Activated CD4-positive, alpha-beta T cell treated with anti-CD3 and anti-CD28 coated beads for 24 hours (primary cell): ENCODE data around the gene WDR86.

ENCODE experiments used
- DNase-seq, 2 donors: peaks; one replicate each; pipeline ENCODE4 v3.0.0-alpha.2; 2020; ENCODE audit warnings: low read depth in 2 of 2

WDR86 gene, protein sequence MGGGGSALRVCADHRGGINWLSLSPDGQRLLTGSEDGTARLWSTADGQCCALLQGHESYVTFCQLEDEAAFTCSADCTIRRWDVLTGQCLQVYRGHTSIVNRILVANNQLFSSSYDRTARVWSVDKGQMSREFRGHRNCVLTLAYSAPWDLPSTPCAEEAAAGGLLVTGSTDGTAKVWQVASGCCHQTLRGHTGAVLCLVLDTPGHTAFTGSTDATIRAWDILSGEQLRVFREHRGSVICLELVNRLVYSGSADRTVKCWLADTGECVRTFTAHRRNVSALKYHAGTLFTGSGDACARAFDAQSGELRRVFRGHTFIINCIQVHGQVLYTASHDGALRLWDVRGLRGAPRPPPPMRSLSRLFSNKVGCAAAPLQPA

DNA sequence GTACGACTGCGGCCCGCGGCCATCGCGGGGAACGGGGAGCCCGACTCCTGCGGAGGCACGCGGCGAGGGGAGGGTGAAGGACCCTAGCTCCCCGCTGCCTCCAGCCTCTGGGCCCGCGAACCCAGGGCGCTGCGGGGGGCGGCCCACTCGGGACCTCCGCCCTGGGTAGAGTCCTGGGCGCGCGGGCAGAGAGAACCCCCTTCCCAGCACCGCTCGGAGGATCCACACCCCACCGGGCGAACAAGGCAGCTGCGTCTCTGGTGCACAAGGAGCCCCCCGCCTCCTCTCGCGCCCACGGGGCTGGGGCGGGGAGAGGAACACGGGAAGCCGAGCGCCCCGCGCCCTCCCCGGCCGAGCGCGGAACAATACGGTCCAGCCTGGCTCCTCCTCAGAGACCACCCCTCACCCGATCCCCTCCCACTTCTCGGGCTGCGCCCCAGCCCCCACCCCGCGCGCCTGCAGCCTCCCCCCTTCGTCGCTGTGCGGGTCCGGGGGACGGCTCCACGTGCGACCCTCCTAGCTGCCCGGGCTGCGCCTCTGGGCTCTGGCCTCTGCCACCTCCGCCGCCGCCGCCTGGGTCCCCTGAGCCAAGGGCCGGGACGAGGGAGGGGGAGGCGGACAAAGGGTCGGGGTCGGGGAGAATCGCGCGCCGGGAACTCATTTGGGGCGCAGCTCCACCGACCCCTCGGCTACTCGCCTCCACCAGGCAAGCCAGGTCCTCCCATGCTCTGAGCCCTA, at the start of gene WDR86:
Gene WDR86, minus strand, starts transcription at position 372 of the 738 bp plus-strand sequence. CDS start 449 bp downstream, outside the sequence.
- no peak for DNase-seq

DNA sequence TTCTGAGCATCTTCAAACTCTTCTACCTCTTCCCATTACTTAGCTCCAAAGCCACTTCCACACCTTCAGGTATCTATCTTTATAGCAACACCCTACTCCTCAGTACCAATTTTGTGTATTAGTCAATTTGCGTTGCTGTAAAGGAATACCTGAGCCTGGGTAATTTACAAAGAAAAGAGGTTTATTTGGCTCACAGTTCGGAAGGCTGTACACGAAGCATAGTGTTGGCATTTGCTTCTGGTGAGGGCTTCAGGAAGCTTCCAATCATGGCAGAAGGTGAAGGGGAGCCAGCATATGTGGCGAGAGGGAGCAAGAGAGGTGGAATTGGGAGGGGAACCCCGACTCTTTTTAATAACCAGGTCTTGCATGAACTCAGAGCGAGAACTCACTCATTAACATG, 47.7 kb upstream of the WDR86 start:
- no peak for DNase-seq

DNA sequence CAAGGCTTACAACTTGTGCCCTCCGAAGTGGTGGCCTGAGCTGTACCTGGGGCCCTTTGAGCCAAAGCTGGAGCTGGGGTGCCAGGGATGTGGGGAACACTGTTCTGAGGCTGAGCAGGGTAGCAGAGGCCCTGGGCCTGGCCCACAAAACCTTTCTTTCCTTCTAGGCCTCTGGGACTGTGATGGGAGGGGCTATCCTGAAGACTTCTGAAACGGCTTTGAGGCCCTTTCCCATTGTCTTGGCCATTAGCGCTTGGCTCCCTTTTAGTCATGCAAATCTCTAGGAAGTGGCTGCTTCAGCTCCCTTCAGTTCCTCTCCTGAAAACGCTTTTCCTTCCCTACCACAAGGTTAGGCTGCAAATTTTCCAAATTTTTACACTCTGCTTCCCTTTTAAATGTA, 46.9 kb upstream of the WDR86 start:
- DNase-seq, result no peak

DNA sequence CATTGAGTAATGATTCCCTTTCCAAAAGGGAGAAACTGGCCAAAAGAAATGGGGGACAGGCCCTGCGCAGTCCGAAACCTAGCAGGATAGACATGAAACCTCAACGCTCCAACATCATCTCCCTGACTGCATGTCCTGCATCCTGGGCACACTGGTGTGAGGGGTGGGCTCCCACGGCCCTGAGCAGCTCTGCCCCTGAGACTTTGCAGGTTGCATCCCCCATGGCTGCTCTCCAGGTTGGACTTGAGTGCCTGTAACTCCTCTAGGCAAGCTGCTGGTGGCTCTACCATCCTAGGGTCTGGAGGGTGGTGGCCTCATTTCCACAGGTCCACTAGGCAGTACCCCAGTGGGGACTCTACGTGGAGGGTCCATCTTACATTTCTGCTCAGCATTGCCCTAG, 46.4 kb upstream of the WDR86 start:
- DNase-seq, result no peak

DNA sequence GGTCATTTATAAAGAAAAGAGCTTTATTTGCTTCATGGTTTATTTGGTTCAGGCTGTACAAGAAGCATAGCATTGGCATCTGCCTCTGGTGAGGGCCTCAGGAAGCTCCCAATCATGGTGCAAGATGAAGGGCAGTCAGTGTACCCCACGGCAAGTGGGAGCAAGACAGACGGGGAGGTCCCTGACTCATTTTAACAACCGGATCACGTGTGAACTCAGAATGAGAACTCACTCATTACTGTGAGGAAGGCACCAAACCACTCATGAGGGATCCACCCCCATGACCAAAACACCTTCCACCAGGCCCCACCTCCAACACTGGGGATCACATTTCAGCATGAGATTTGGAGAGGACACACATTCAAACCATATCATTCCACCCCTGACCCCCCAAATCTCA, 45.9 kb upstream of the WDR86 start:
- DNase-seq, result no peak

DNA sequence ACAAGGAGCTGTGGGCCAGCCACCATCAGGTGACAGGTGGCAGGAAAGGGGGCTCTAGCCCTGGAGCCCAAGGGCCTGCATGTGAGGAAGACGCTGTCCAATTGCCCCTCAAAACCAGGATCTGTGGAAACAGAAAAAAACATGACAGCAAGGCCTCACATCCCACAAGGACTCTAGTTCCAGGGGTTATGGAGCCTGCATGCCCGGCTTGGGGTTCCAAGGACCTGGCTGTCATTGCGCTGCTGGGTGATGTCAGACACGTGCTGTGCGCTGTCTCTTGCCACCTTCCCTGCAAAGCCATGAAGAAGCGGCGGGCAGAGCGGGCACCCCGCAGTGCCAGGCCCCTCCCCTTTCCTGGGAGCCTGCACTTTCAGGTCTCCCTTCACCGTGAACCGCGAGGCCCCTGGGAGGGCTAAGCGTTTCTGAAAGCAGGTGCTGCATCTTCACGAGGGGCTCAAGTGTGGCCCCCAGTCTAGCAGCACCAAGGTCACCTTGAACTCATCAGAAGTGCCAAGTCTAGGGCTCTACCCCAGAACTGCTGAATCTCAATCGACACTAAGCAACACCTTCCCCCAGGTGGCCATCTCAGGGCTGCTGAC, 45.2 kb upstream of the WDR86 start:
- no peak for DNase-seq

DNA sequence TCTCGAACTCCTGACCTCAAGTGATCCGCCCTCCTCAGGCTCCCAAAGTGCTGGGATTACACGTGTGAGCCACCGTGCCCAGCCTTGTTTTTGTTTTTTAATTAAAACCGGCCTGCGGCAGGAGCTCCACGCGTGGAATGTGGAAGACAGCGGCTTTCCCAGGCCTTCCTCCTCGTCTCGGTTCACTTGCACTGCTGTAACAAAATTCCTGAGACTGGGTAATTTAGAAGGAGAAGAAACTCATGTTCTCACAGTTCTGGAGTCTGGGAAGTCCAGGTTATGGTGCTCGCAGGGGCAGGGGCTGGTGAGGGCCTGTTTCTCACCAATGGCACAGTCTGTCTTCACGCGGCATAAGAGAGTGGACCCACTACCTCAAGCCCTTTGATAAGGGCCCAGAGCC, 44.5 kb upstream of the WDR86 start:
- DNase-seq, result no peak

DNA sequence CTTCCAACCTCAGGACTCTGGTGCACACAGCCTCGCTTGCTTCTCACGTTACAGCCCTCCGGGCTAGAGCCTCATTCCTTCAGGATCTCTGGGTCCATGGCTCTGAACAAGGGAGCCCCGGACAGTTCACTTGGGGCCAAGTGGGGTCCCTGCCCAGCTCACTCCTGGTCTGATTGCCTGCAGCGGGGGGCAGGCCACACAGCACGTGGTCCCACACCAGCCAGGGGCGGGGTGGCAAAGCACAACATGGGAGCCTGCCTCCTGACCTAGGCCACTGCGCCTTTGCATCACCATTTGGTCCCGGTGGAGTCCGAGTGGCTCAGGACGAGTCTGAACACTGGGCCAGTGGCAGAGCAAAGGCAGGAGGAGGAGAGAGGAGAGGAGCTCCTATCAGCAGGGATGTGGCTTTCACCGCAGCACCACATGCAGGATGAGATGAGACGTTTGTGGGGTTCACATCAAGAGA, 43.5 kb upstream of the WDR86 start:
- DNase-seq, result no peak

DNA sequence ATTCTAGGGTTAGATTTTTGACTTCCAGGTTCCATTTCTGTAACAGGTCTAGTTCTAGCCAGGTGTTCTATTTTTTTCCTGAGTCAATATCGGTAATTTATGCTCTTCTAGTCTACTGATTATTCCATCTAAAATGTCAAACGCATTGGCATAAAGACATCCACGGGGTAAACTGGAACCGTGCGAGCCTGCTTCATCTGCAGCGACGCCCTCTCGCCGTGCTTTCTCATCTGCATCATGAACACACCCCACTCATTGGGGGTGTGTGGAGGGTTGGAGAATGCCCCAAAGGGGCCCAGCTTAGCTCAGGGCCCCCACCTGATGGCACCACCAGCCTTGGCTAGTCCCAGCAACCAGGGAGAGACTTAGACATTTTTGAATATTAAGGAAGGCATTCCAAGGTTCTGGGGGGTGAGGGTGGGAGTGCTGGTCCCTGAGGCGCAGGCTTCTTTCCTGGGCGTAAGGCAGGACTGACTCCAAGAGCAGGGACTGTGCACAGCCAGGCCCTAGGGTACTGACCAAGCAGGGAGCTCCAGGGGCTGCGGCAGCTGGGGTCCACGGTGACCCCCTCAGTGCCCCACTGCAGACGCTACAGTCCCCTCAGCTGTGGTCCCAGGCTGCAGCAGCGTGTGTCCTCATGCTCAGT, 43.0 kb upstream of the WDR86 start:
- no peak for DNase-seq

DNA sequence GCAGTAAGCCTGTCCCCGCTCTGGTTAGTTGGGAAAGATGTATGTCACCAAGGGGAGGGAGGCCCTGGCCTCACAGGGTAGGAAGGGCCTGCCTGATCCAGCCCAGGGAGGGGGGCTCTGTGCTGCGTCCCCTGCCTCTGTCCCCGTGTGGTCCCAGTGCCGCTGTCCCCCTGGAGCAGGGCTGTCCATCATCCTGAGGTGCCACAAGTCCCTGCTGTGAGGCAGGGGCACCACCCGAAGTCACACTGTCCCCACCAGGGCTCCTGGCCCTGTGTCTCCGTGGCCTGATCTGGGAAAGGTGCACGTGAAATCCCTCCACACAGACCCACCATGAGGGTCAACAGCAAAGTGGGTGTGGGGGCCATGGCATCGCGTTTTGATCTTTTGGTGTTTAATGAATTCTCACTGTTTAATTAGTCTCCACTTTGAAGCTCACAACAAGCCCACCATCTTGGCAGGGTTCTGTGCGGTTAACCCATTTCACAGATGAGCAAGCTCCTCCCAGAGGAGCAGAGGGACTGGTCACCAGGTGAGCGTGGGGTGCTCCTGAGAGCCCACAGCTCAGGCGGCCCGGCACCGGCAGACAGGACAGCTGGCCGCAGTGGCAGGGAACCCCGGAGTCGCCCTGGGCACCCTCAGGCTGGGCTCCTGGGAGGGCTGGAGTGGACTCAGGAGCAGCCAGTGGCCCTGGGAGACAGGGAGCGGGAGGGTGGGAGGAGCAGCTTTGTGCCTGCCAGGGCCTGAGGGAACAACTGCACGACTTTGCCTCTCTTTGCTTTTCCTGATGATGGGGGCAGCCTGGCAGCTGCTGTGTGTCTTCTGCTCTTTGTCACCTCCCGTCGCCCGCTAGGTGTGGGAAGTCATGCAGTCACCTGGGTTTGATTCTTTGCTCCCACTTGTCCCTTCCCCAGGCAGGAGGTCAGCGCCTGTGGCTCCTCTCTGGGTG, 42.1 kb upstream of the WDR86 start:
- no peak for DNase-seq

DNA sequence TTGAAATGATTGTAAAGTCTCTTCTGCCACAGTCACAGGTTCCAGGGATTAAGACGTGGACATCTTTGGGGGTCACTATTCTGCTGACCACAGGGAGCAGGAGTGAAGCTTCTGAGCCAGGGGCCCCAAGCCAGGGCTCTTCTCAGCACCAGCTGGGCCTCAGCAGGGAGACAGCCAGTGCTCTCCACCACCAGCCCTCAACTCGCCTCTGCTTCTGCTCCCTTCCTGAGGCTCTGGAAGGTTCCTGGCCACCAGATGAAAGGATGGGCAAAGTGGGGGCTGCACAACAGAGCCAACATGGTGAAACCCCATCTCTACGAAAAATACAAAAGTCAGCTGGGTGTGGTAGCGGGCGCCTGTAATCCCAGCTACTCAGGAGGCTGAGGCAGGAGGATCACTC, 41.3 kb upstream of the WDR86 start:
- no peak for DNase-seq

DNA sequence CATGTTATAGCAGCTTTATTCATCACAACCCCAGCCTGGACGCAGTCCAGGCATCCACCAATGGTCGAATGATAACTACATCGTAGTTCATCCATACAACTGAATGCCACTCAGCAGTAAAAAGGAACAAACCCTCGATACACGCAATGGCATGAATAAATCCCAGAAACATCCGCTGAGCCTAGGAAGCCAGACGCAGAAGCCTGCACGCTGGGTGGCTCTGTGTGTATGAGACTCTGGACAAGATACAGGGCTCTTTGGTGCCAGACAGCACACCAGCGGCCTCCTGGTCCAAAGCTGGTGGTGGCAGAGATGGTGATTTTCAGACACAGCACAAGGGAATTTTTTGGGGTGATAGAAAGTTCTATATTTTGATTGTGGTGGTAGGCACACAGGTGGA, 40.2 kb upstream of the WDR86 start:
- DNase-seq, result no peak

DNA sequence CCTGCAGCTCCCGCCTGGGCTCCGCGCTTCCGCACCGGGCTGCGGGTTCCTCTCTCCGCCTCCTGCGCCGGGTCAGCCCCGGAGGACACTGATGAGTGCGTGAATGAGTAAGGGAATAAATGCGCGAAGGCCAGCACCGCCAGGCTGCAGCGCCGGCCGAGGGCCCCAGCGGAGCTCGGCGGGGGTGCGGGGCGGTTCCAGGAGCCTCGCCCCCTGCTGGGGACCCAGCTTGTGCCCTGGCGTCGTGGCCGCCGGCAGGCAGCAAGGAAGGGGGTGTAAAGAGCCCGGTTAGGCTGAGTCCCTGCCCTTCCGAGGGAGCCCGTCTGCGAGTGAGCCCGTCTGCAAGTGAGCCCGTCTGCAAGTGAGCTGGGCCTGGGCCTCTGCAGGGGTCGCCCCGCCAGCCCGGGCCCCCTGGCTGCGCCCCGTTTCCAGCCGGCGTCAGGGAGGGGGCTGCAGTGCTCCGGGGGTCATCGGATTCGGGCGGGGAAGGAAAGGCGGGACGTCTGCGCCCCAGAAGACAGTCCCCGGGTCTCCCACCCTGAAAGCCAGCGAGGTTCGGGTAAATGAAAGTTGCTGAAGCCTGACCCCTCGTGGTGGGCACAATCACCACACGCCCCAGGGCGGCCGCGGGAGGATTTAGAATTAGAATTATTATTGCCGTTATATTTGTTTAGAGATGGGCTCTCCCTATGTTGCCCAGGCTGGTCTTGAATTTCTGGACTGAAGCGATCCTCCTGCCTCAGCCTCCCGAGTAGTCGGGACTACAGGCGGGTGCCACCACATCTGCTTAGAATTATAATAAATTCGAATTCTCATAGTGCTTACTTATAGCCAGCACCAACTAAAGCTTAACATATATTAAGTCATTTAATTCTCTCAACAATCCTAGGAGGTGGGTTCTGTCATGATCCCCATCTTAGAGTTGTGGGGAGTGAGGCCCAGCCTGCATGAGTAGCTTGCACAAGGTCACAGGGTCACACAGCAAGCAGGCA, 38.7 kb upstream of the WDR86 start:
- DNase-seq, result peak; percentile 65 to 70

DNA sequence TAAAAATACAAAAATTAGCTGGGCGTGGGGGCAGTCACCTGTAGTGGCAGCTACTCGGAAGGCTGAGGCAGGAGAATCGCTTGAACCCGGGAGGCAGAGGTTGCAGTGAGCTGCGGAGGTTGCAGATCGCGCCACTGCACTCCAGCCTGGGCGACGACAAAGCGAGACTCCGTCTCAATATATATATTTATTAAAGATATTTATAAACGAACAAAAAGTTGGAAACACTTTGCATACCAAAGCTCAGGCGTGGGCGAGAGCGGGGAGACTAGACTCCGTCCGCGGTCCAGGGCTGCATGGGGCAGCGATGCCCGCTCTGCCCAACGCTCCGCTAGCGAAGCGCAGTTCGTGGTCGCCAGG, 38.0 kb upstream of the WDR86 start:
- DNase-seq, result no peak

DNA sequence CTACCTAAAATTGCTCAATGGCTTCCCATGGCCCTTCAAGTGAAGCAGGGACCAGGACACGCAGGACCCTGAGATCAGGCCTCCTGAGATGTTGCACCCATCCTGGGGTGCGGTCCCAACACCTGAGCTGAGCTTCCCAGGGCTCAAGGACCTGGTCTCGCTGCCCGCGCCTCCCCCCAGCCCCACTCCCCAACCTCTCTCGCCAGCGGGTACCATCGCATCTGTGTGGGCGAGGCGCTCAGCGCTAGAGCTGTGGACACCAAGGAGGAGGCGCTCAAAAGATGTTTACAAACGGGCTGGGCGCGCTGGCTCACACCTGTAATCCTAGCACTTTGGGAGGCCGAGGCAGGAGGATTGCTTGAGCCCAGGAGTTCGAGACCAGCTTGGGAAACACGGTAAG, 37.5 kb upstream of the WDR86 start:
- no peak for DNase-seq

DNA sequence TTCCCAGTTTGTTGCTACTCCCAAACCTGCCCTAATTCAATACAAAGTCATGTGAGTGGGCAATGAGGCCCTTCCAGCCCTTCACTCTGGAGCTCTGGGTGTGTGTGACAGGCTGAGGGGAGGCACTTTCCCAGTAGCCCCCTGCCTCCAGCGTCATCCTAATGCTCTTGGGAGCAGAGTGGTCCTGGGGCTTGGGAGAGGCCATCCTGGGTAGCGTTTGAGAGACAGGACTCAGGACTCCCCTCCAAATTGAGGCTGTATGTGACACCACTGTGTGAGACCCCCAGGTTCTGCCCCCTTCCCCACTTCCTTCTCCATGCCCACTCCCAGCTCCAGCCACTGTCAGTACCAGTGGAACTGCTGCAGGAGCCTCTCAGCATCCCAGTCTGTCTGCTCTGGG, 36.6 kb upstream of the WDR86 start:
- no peak for DNase-seq

DNA sequence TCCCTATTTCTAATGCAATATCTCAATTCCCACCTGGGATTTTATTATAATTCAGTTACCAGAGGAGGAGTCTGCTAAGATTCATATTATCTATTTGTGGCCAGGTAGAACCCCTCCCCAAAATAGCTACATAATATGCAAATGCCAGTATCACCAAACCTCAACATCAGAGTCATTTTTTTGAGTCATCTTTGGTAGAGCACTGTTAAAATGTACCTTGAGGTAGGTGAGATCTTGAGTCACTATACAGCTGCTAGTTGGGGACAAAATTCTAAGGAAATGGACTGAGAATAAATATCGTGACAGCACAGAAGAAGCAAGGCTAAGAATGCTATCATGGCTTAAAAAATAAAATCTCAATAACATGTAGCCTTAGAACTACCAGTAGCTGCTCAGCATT, 34.8 kb upstream of the WDR86 start:
- no peak for DNase-seq

DNA sequence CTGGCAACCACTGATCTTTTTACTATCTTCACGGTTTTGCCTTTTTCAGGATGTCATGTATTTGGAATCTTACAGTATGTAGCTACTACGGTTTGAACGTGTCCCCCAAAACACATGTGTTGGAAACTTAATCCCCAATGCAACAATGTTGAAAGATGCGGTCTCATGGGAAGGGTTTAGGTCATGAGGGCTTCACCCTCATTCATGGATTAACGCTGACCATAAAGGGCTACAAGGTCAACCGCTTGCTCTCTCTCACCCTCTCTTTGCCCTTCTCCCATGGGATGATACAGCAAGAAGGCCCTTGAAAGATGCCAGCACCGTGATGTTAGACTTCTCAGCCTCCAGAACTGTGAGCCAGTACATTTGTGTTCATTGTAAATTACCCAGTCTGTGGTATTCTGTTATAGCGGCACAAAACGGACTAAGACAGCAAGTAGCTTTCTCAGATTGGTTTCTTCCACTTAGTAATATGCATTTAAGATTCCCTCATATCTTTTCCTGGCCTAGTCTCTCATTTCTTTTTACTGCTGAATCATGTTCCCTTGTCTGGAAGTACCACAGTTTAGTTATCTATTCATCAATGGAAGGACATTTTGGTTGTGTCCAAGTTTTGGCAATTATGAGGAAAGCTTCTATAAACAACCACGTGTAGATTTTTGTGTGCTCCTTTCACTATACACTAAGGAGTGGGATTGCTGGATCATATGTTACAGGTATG, 33.1 kb upstream of the WDR86 start:
- no peak for DNase-seq

DNA sequence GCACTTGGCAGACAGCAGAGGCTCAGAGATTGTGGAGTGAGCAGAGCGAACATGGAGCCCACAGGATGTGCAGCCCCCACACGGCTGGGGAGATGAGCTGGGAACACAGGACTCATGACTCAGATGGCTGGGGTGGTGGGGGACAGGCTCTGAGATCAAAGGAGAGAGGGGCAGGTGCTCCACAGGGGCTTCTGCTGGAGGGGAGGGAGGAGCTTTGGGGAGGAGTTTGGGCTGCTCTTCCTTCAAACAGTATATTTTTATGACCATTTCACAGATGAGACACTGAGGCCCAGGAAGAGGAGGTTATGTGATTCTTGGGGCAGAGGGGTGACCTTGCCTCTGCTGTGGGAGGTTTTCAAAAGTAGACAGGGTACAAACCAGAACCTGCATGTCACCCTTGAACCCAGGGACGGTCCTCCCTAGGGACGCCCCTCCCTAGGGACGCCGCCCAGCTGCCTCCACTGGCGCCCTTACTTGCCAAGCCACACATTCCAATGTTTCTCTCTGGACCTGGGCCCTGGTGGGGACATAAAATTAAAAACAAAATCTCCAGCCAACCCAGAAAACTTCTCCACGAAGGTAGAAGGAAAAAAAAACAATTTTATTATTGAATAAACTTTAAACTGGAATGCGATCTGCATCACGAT, 31.1 kb upstream of the WDR86 start:
- DNase-seq, result no peak
